Spleen (tissue), 11 donors: ENCODE measurements around the gene NSF. TPM values are rescaled to one million over a fixed set of nuclear protein-coding genes. Genes with fewer than 3 reads are reported as not detected.
"Not testable (repeated sequence)": the region's sequence is repeated elsewhere in the genome, so short reads cannot be mapped to it uniquely, and the experiment has no call there.

Source experiments
- DNase-seq: peaks from one replicate; pipeline ENCODE4 v3.0.0-alpha.2; 2020
- H3K27ac ChIP-seq, 8 donors: fragments of 200-600 bp; sonication (generic) in 7 of 8; 1 replicate in 4 of 8; 2 replicates in 4 of 8; pipeline versions ENCODE4 v1.5.0 to v1.8.0; 2016 to 2021; ENCODE audit warnings: inconsistent platforms in 4 of 8, mild to moderate bottlenecking in 4 of 8, moderate library complexity in 1 of 8
- H3K27me3 ChIP-seq, 7 donors: fragments of 200-600 bp; sonication (generic) in 6 of 7; replicated peaks in 1 of 7; 1 replicate in 4 of 7; 2 replicates in 3 of 7; pipeline versions ENCODE4 v1.5.0 to v1.8.0; 2016 to 2021; ENCODE audit warnings: inconsistent platforms in 3 of 7, mild to moderate bottlenecking in 1 of 7
- H3K36me3 ChIP-seq, 6 donors: fragments of 200-600 bp; sonication (generic) in 5 of 6; 1 replicate in 4 of 6; 2 replicates in 2 of 6; pipeline versions ENCODE4 v1.5.0 to v1.8.0; 2016 to 2021; ENCODE audit warnings: inconsistent platforms in 2 of 6
- H3K4me1 ChIP-seq, 6 donors: fragments of 200-600 bp; sonication (generic) in 5 of 6; 1 replicate in 3 of 6; 2 replicates in 3 of 6; pipeline versions ENCODE4 v1.5.0 to v1.8.0; 2016 to 2021; ENCODE audit warnings: inconsistent platforms in 3 of 6
- H3K4me3 ChIP-seq, 8 donors: fragments of 200-600 bp; sonication (generic) in 7 of 8; 1 replicate in 4 of 8; 2 replicates in 4 of 8; pipeline versions ENCODE4 v1.5.0 to v1.8.0; 2016 to 2021; ENCODE audit warnings: inconsistent platforms in 4 of 8, mild to moderate bottlenecking in 4 of 8, moderate library complexity in 2 of 8
- H3K9me3 ChIP-seq, 8 donors: fragments of 200-600 bp; sonication (generic) in 7 of 8; 1 replicate in 4 of 8; 2 replicates in 4 of 8; pipeline versions ENCODE4 v1.5.0 to v1.8.0; 2016 to 2021; ENCODE audit warnings: inconsistent platforms in 4 of 8
- POLR2AphosphoS5 ChIP-seq, 3 donors: sonication (generic); formaldehyde crosslinking; IDR thresholded peaks; one replicate each; pipeline ENCODE4 v1.5.1; 2017; ENCODE audit warnings: antibody characterized with exemption in 3 of 3
- WGBS, 5 donors: extraction: QIAGEN DNeasy Blood & Tissue Kit in 3 of 5; methylation state at CpG; one replicate each; pipeline versions ENCODE4 v1.1.5 to v1.1.7; 2013 to 2018; 5-methylcytosine and 5-hydroxymethylcytosine counted together
- intact Hi-C: fragments of 100-400 bp; cut with DNase I; formaldehyde crosslinking; loops from one replicate; pipeline ENCODE4 v1.15.0; 2023; ENCODE audit warnings: low total_unique reads
- polyA plus RNA-seq, 3 donors: library from polyadenylated mRNA; stranded (reverse); fragments of 200-250 nt; gene quantifications; one replicate each; pipeline ENCODE4 v1.2.1, GENCODE V29; 2013
- total RNA-seq, 7 donors: library from RNA; depleted of rRNA in 3 of 7; stranded (reverse); fragments of >200 nt in 3 of 7; fragmentation: NEBNext Ultra II Directional in 4 of 7; extraction: Animal tissue kit (Norgen Biotek cat#: 25700) in 4 of 7; gene quantifications; one replicate each; pipeline versions ENCODE4 v1.1.0 to v1.2.1, GENCODE V29; 2016 to 2021
- donor health status: healthy with polysubstance abuse.
- donor health status: DM: no; HTN: no; CAD: no; lungs with moderate emphysema.
- donor health status: DM: no; HTN: no; CAD: no.
- donor health status: Bipolar disorder and iron deficiency.
- donor health status: healthy.
- donor health status: DM: no; HTN: no; CAD: no.
- donor health status: DM: yes; HTN: yes; CAD: no.

Gene NSF
- total and polyA plus RNA-seq, 10 donors: 8.7 to 57.6 (median 42.4) TPM

DNA sequence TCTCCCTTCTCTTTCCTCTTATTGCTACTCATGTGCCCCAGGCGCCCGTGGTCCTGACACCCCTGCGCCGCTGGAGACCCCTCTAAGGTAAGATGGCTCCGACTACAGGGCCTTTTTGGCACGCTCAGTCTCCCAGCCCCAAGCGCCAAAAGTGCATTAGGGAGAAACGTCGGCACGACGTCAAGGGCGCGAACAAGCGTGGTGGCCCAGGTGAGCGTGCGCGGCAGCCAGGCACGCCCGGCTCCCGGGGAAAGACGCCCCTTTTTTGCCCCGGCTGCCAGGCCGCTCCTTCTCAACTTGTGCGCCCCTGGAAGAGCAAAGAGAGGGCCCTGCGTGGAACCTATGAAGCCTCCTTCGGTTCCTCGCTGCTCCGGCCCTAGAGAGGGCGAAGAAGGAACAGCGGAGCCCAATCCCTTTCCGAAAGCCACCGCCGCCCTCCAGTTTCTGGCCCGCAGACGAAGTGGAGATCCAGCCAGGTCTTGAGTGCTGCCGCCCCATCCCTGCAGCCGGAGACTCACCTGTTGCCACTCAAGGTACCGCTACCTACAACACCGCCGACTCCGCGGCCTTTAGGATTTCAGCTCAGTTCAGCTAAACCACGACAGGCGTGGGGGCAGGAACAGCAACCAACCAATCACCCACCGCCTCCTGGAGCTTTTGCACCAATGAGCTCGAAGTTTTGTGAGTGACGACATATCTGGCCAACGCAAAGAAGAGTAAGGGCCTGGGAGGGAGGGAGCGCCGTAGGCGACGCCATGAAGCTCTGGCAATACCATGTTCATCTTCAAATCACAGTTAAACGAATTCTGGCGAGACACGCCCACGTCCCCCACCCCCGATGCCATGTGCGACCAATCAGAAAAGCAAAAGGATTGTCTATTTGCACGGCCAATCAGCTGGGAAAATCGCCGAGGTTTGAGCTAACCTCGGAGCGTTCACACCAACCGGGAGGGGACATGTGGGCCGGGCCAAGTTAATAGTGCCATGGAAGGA, 11.1 kb upstream of the NSF start, which contains the start of gene ARL17A:
Gene ARL17A (minus strand): TSS at position 609 of the 993 bp plus-strand sequence. CDS start 3,369 bp downstream, outside the sequence.
- H3K9me3 ChIP-seq, H3K4me1 ChIP-seq, H3K27me3 ChIP-seq, H3K36me3 ChIP-seq, intact Hi-C loops: not testable (repeated sequence)
- peak; percentile 91 for DNase-seq
- Histone ChIP-seq H3K27ac (peak within 1 kb of the TSS in 7 of 8 donors; percentile 62 to 83 (median 70)), H3K4me3 (peak within 1 kb of the TSS in 3 of 8 donors; percentile 19 to 58 (median 19))
- 0 to 3% (median 0%) methylated on average over 1 to 9 of the region's 65 CpGs; no CpG with 5 or more reads in 1 of the 5 donors for WGBS, 5 donors
- TF ChIP-seq POLR2AphosphoS5 (IDR thresholded peaks at IDR 0.05): peak in 1 of 3 donors; percentile 18

DNA sequence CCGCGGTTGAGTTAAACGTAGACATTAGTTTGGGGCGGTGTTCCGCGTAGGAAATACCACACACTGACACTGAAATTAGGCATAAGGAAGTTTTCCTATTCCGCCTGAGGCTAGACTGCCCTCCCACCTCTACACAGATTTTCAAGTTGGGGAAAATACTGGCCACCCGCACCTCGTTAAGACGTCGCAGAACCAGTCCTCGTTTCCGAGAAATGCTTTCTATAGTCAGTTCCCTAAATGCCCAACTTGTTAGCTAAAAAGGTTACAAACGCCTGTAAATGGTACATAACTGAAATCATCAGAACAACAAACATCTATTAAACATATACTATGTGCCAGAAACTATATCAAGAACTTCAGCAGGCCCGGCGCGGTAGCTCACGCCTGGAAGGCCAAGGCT, 10.4 kb upstream of the NSF start:
- 3 to 14% (median 10%) methylated on average over 2 to 7 of the region's 18 CpGs; no CpG with 5 or more reads in 1 of the 5 donors for WGBS, 5 donors
- peak overlapping the region in 3 of 8 donors; percentile 19 to 58 (median 19) for H3K4me3 ChIP-seq
- H3K4me1 ChIP-seq, H3K36me3 ChIP-seq, intact Hi-C loops, H3K9me3 ChIP-seq, H3K27me3 ChIP-seq, DNase-seq: not testable (repeated sequence)
- peak overlapping the region in 7 of 8 donors; percentile 62 to 83 (median 70) for H3K27ac ChIP-seq

DNA sequence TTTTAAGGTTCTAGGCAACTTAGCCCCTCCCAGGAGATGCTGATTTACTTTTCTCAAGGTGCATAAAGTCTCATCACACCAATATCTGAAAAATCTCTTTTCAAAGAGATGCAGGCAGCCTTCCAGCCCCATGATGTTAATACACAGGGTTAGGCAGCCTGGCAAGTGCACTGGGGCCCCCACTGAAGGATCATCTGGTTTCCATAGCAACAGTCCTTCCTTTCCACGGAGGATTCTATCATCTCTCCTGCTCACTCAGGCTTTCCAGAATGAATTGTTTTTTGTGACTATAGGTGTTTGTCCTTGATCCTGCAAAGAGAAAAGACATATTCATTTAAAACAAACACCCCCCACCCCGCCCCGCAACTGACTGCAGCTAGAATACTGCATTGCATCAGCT, 5.0 kb upstream of the NSF start:
- H3K27ac ChIP-seq, H3K4me1 ChIP-seq, H3K9me3 ChIP-seq, DNase-seq, H3K36me3 ChIP-seq, intact Hi-C loops, H3K27me3 ChIP-seq, H3K4me3 ChIP-seq: not testable (repeated sequence)
- no CpG with 5 or more reads among the region's 3 CpGs for WGBS, 5 donors

GRCh38 chr17:46591332-46591731, 863 bp downstream of the NSF start:
- H3K27me3 ChIP-seq, H3K4me3 ChIP-seq, DNase-seq, H3K27ac ChIP-seq, H3K36me3 ChIP-seq, intact Hi-C loops, H3K4me1 ChIP-seq, H3K9me3 ChIP-seq: not testable (repeated sequence)
- no CpG with 5 or more reads among the region's 7 CpGs for WGBS, 5 donors

DNA sequence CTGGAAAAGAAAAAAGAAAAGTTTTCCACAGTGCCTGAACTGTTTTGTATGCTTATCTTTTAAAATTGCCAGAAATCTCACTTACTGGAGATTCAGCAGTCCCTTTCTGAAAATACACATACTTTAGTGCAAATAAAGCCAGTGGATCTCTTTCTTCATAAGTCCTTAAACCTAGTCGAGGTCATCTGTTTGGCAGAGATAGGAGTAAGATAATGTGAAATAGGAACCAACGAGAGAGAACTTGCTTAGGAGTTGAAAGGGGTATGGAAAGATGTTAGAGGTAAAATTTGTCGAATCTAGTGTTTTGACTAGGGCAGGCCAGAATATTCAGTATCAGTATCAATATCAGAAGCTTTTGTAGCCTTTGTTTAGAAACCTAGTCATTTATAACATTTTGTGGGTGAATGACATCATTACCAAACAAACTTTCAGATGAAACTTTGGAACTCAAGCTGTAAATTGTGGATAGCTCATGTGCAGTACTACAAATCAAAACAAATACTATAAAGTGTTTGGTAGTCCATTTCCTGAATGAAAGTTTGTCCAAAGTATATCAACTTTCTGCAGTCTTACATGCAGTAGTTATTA, 8.0 kb downstream of the NSF start:
- H3K4me1 ChIP-seq, intact Hi-C loops, H3K36me3 ChIP-seq, H3K4me3 ChIP-seq, H3K9me3 ChIP-seq, DNase-seq, H3K27ac ChIP-seq, H3K27me3 ChIP-seq: not testable (repeated sequence)
- WGBS, 5 donors: 39 to 65% (median 57%) methylated on average over 2 to 3 of the region's 3 CpGs

DNA sequence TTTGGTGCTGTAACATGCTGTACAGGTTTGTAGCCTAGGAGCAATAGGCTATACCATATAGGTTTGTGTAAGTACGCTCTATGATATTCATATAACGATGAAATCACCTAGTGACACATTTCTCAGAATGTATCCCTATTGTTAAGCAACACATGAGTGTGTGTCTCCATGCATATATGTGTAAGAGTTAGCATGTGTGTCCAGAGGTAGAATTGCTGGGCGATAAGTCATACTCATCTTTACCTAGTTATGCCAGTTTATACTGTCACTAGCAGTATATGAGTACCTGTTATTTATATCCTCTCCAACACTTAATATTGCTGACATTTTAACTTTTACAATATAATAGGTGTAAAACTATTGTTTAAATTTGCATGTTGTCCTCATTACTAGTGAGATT, 10.3 kb downstream of the NSF start:
- no CpG with 5 or more reads among the region's 3 CpGs for WGBS, 5 donors
- H3K27ac ChIP-seq, DNase-seq, H3K36me3 ChIP-seq, H3K27me3 ChIP-seq, H3K4me1 ChIP-seq, H3K9me3 ChIP-seq, intact Hi-C loops, H3K4me3 ChIP-seq: not testable (repeated sequence)

- H3K36me3 ChIP-seq, H3K27me3 ChIP-seq, H3K4me3 ChIP-seq, H3K27ac ChIP-seq, intact Hi-C loops, H3K9me3 ChIP-seq, DNase-seq, H3K4me1 ChIP-seq: not testable (repeated sequence)
Observed at GRCh38 chr17:46603125-46603524, 12.7 kb downstream of the NSF start.

DNA sequence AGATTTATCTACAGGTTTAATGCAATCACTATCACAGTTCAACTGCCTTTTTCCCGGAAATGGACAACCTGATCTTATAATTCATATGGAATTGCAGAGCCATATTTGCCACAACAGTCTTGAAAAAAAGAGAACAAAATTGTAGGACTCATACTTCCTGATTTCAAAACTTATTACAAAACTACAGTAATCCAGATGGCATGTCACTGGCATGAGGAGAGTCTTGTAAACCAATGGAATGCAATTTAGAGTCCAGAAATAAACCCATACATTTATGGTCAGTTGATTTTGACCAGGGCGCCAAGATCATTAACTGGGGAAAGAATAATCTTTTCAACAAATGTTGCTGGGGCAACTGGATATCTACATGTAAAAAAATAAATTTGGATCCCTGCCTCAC, 20.8 kb downstream of the NSF start:
- not testable (repeated sequence) for H3K4me1 ChIP-seq

DNA sequence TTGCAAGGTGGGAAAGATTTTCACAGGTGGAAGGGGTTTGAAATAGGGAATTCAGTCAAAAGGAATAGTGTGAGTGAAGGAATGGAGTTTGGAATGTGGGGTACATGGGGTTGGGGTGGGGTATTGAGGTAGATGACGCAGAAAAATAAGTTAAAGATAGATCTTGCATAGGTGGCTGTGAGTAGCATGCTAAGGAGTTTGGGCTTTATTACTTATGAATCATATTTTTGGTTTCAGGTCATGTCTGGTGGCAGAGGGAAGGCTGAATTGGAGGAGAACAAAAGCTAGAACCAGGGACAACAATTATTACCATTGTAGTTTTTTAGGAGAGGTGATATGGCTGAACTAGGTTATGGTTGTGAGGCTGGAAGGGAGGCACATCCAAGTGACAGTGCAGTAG, 23.4 kb downstream of the NSF start:
- WGBS, 5 donors: no CpG with 5 or more reads among the region's 1 CpG

More for the DNA sequence above, 20.8 kb downstream of the NSF start:
- H3K36me3 ChIP-seq, H3K4me3 ChIP-seq, DNase-seq, H3K9me3 ChIP-seq, H3K27me3 ChIP-seq, H3K27ac ChIP-seq, intact Hi-C loops: not testable (repeated sequence)
- WGBS, 5 donors: no CpG with 5 or more reads among the region's 2 CpGs

DNA sequence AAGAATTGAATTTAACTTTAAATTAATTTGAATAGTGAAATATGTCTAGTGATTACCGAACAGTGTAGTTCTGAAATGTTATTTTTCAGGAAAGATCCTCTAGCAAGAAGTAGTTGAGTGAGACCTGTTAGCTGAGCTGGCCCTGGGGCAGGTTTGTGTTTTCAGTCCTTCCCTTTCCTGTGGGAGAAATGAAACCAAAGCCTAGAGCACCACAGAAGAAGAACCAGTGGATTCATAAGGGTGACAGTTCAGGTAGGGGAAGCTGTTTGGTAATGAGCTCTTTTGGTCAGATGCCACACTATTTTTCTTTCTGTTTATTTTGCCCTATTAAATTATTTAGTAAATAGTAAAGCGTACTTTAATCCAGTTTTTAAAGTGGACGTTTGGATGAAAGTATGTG, 26.7 kb downstream of the NSF start:
- H3K4me3 ChIP-seq, H3K4me1 ChIP-seq, H3K27ac ChIP-seq, H3K9me3 ChIP-seq, intact Hi-C loops, H3K36me3 ChIP-seq, DNase-seq, H3K27me3 ChIP-seq: not testable (repeated sequence)
- WGBS, 5 donors: no CpG with 5 or more reads among the region's 3 CpGs

More for the DNA sequence above, 23.4 kb downstream of the NSF start:
- H3K27me3 ChIP-seq, H3K4me3 ChIP-seq, DNase-seq, H3K27ac ChIP-seq, H3K4me1 ChIP-seq, intact Hi-C loops, H3K36me3 ChIP-seq, H3K9me3 ChIP-seq: not testable (repeated sequence)

DNA sequence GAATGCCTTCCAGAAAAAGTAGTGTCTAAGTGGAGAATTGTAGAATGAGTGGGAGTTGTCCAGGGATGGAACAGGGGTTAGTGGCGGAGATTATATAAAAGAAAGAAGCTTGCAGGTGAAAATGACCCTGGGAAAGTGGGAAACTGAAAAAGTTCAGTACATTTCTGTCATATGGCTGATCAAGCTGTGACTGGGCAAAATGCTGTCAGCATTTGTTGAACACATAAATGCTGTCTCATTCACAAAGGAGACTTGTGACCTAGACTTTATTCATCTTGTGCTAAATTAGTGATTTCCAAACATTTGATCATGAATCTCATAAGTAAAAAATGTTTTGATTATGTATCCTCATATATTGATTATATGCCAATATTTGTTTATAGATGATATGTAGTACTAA, 28.5 kb downstream of the NSF start:
- WGBS, 5 donors: no CpG with 5 or more reads among the region's 1 CpG
- DNase-seq, H3K27me3 ChIP-seq, H3K27ac ChIP-seq, H3K9me3 ChIP-seq, H3K4me1 ChIP-seq, H3K36me3 ChIP-seq, intact Hi-C loops, H3K4me3 ChIP-seq: not testable (repeated sequence)
